Progenitor cell of endocrine pancreas (in vitro differentiated cells): ENCODE results near the gene SHISA6. TPM values are rescaled to one million over a fixed set of nuclear protein-coding genes. Genes with fewer than 3 reads are reported as not detected.
A peak's percentile ranks its signal among the peaks of the same experiment; 100 is the strongest.

Source experiments
- DNase-seq: peaks from one replicate; pipeline ENCODE4 v3.0.0; 2021; ENCODE audit warnings: low spot score; ENCODE audit not compliant: unreplicated experiment
- H3K27ac Mint-ChIP-seq: 2 replicates; pipeline ENCODE4 v1.8.0; 2021; ENCODE audit warnings: mild to moderate bottlenecking, moderate library complexity, mixed read lengths
- H3K27me3 Mint-ChIP-seq: 2 replicates; pipeline ENCODE4 v1.8.0; 2021; ENCODE audit warnings: mixed read lengths
- H3K36me3 Mint-ChIP-seq: 2 replicates; pipeline ENCODE4 v1.8.0; 2022; ENCODE audit warnings: mixed read lengths; ENCODE audit not compliant: insufficient read depth
- H3K4me1 Mint-ChIP-seq: 2 replicates; pipeline ENCODE4 v1.8.0; 2021; ENCODE audit warnings: low read depth, mixed read lengths
- H3K4me3 Mint-ChIP-seq: 2 replicates; pipeline ENCODE4 v1.8.0; 2021; ENCODE audit warnings: low read depth, mild to moderate bottlenecking, moderate library complexity, mixed read lengths
- H3K9me3 Mint-ChIP-seq: 2 replicates; pipeline ENCODE4 v1.8.0; 2021; ENCODE audit warnings: low read depth, mixed read lengths
- total RNA-seq: library from RNA; stranded (reverse); gene quantifications from 2 replicates; pipeline ENCODE4 v1.2.1, GENCODE V29; 2021
- TF ChIP-seq, protein P1 (sequence below): fragments of 200-600 bp; sonication (generic); IDR thresholded peaks from one replicate; pipeline ENCODE4 v1.5.0; 2021; ENCODE audit warnings: antibody characterized with exemption, mild to moderate bottlenecking; ENCODE audit not compliant: unreplicated experiment

SHISA6 gene
- total RNA-seq, 1 donor from 2014 or later = 1.0 TPM

DNA sequence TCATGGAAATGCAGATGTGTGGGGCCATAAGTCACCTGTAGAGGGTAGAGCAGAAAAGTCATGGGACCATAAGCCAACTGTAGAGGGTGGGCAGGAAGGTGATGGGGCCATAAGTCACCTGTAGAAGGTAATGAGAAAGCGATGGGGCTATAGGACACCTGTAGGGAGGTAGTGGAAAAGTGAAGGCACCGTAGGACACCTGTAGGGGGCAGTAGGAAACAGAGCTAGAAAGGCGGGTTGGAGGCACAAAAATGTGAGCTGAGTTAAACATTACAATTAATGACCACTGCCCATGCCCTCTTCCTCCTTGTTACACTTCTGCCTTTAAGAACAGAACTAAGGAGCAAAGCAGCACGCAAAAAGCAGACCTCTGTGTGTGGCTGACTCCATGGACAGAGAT lies 150.1 kb downstream of the SHISA6 start:
- Mint-ChIP-seq H3K4me1 (peaks cover 11% of the 10 kb centered on the region), H3K27me3 (peaks cover 6% of the 10 kb centered on the region), H3K9me3 (peaks cover 4% of the 10 kb centered on the region), H3K27ac (no peak overlapping the region), H3K4me3 (no peak overlapping the region), H3K36me3 (no peaks in the 10 kb centered on the region)
- DNase-seq = no peak
- TF ChIP-seq, protein P1, sequence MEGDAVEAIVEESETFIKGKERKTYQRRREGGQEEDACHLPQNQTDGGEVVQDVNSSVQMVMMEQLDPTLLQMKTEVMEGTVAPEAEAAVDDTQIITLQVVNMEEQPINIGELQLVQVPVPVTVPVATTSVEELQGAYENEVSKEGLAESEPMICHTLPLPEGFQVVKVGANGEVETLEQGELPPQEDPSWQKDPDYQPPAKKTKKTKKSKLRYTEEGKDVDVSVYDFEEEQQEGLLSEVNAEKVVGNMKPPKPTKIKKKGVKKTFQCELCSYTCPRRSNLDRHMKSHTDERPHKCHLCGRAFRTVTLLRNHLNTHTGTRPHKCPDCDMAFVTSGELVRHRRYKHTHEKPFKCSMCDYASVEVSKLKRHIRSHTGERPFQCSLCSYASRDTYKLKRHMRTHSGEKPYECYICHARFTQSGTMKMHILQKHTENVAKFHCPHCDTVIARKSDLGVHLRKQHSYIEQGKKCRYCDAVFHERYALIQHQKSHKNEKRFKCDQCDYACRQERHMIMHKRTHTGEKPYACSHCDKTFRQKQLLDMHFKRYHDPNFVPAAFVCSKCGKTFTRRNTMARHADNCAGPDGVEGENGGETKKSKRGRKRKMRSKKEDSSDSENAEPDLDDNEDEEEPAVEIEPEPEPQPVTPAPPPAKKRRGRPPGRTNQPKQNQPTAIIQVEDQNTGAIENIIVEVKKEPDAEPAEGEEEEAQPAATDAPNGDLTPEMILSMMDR = peak; percentile 46

DNA sequence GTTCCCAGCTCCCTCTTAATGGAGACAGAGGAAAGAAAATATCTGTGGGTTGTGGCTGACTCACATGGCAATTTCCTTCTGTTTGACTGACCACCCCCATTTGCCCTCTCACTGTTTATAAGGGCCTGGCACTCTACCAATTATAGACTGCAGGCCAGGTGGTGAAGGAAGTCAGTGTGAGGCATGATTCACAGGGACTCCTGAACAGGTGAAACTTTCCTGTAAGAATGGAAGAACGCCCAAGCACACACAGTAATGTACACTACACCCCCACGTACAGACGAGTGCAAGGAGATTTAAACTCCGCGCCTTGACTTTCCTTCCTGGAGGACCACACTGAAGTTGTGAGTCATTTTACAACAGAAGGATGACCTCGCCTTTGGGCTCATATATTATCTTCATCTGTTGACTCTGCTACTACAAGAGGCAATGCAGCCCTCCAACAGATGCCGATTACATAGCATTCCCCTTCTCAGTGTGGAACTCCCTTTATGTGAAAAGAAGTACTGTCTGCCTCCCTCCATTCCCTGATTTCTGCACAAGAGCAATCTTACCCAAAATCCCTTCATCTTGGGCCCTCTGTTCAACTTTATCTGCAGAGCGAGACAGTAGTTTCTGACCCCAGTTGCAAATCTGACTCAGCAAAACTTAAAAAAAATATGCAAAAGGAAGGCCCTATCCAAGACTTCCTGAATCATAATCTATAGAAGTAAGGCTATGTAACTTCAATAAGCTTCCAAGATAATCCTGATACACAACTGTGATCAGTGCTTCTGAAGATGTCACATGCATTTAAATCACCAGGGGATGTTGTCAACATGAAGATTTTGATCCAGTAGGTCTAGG lies 163.6 kb downstream of the SHISA6 start:
- TF ChIP-seq, protein P1 = no peak
- Mint-ChIP-seq H3K27me3 (no peaks in the 10 kb centered on the region), H3K27ac (no peak overlapping the region), H3K9me3 (peaks cover 8% of the 10 kb centered on the region), H3K4me3 (no peak overlapping the region), H3K36me3 (no peaks in the 10 kb centered on the region), H3K4me1 (no peaks in the 10 kb centered on the region)
- DNase-seq = no peak

DNA sequence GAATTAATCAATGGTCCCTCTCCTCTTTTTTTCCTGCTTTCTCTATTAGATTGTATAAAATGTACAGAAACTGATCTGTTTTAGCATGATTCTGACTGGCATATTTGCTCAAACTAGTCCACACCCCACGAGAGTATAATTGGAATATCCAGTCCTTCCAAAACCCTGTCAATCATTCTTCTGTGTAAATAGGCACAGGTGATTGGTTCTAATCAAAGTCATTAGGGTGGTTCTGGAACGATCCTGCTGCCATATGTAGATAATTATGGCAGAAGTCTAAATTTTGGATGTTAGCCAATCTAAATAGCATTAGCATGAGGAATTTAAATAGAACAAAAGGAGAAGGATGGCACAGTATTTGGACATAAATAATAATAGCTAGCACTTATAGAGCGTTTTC lies 165.7 kb downstream of the SHISA6 start:
- H3K27ac Mint-ChIP-seq = no peak overlapping the region
- TF ChIP-seq, protein P1 = no peak
- H3K27me3 Mint-ChIP-seq = no peaks in the 10 kb centered on the region
- peaks cover 5% of the 10 kb centered on the region for H3K9me3 Mint-ChIP-seq
- no peaks in the 10 kb centered on the region for H3K36me3 Mint-ChIP-seq
- DNase-seq = no peak
- H3K4me3 Mint-ChIP-seq = no peak overlapping the region
- no peaks in the 10 kb centered on the region for H3K4me1 Mint-ChIP-seq

DNA sequence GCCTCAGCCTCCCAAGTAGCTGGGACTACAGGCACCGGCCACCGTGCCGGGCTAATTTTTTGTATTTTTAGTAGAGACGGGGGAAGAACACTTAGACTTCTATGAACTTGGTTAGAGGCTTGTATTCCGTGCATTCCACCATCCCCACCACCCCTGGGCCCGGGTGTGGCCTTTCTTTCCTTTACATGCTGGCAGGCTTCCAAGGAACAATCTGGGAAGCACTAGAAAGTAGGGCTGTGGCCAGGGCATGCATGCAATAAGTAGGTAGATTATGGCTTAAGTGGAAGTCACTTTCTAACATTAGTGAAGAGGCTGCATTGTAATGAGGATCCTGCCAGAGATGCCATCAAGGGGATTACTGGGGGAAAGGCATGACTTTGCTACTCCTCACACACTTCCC lies 171.6 kb downstream of the SHISA6 start:
- Mint-ChIP-seq H3K4me1 (peaks cover 2% of the 10 kb centered on the region), H3K9me3 (no peaks in the 10 kb centered on the region)

DNA sequence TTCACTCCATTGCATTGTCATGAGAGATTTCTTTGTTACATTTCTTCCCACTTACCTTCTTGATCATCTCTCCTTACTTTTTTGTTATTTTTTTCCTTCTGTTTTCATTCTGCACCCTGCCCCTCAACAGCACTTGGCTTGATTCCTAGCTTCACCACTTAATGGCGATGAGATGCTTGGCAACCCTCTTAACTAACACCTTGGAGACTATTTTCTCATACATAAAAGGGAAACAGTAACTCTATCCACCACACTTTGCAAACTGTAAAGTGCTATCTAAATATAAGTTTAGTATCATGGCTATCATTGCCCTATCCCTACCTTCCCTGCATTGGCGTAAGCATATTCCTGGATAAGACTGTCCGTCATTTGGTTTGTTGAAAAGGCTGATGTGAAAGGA lies 177.3 kb downstream of the SHISA6 start:
- Mint-ChIP-seq H3K9me3 (no peaks in the 10 kb centered on the region), H3K4me3 (no peak overlapping the region), H3K27ac (no peak overlapping the region), H3K27me3 (no peaks in the 10 kb centered on the region), H3K36me3 (no peaks in the 10 kb centered on the region), H3K4me1 (peaks cover 2% of the 10 kb centered on the region)
- TF ChIP-seq, protein P1 = no peak
- DNase-seq = no peak

More for the DNA sequence above, 171.6 kb downstream of the SHISA6 start:
- TF ChIP-seq, protein P1 = no peak
- Mint-ChIP-seq H3K27ac (no peak overlapping the region), H3K27me3 (no peaks in the 10 kb centered on the region), H3K36me3 (no peaks in the 10 kb centered on the region), H3K4me3 (no peak overlapping the region)
- no peak for DNase-seq
